GM12892 (cell line): ENCODE results near the gene PRKAA2.

Experiments used
- DNase-seq: peaks from one replicate; pipeline ENCODE4 v3.0.0; 2011; ENCODE audit not compliant: insufficient read length
- FAIRE-seq: peaks from 2 replicates; lab custom pipeline; 2011; peaks lifted over from hg19 to GRCh38; lab: Jason Lieb, UNC
- POLR2A ChIP-seq: IDR thresholded peaks from 2 replicates; pipeline ENCODE4 v1.6.1; 2011; ENCODE audit warnings: low read depth, low read length, control low read depth
- POLR2AphosphoS5 ChIP-seq: IDR thresholded peaks from 2 replicates; pipeline ENCODE4 v1.6.1; 2011; ENCODE audit warnings: low read depth, low read length, control low read depth
- TAF1 ChIP-seq: IDR thresholded peaks from 2 replicates; pipeline ENCODE4 v1.6.1; 2011; ENCODE audit warnings: low read depth, mild to moderate bottlenecking, control low read depth, low read length, borderline replicate concordance

PRKAA2 gene

GRCh38 chr1:56707379-56707778 lies 62.3 kb downstream of the PRKAA2 start:
- DNase-seq (no peak), FAIRE-seq (no peak)
- TF ChIP-seq POLR2AphosphoS5 (no peak), POLR2A (no peak), TAF1 (no peak)

DNA sequence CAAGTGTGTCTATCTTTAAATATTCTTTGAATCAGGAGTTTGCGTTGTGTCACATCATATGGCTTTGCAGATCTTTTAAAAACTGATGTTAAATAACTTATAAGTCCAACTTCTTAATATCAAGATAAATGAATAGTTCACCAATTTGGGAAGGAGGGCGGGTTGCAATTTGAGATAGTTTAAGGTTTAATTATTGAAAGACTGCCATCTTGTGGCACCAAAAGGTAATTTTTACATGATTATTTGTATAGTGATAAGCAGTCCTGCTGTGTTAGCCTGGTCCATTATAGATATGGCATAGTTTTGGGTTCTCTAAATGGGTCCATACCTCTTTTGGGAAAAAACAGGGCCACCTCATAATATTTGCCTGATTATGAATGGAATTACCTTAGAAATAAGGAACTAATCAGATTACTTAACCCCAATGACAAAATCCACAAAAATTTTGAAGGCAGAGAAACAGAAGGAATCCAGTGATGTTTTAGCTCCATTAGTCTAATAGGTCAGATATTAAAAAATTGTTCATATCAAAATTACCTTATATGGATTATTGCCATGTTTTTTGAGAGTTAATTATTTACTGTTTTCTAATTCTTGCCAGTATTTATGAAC lies 64.3 kb downstream of the PRKAA2 start:
- peak; percentile 61 for FAIRE-seq
- no peak for TF ChIP-seq POLR2A
- DNase-seq: no peak

DNA sequence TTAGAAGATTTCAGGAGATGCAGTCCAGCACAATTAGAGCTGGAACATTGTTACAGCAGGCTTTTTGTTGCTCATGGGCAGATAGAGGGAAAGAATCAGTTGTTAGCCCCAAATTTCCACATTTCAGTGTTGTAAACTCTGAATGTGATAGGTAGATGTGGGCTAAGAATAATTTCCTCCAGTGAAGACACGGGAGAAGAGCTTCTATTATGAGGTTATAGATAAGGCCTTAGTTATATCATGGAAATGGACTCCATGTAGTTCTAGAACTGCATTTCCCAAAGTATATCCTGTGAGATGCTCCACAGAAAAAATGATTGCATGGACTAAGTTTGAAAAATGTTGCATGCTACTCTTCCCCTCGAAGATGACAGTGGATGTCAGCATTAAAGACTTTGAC lies 64.9 kb downstream of the PRKAA2 start:
- no peak for FAIRE-seq
- DNase-seq: no peak
- no peak for TF ChIP-seq TAF1
- TF ChIP-seq POLR2AphosphoS5: no peak
- no peak for TF ChIP-seq POLR2A

DNA sequence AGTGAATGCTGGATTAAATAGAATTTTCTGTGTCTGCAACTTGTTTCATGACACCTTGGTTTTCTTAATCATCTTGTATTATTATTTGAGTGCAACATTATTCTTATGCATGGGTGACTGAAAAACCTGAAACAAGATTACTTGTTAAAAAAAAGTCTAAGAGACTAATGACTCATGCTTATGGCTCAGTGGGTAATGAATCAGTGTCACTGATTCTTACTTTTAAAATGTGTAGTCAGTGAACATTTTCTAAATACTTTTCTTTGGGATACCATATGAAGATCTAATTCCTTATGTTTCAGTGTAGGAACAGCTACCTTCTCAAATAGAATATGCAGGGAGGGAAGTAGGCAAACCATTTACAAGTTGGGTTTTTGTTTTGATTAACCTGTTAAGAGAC lies 65.5 kb downstream of the PRKAA2 start:
- no peak for DNase-seq
- TF ChIP-seq POLR2AphosphoS5: no peak
- TF ChIP-seq TAF1: no peak
- no peak for TF ChIP-seq POLR2A
- FAIRE-seq: no peak

GRCh38 chr1:56712150-56712549 lies 67.0 kb downstream of the PRKAA2 start:
- FAIRE-seq (no peak), DNase-seq (no peak)
- TF ChIP-seq POLR2A (no peak), TAF1 (no peak), POLR2AphosphoS5 (no peak)

DNA sequence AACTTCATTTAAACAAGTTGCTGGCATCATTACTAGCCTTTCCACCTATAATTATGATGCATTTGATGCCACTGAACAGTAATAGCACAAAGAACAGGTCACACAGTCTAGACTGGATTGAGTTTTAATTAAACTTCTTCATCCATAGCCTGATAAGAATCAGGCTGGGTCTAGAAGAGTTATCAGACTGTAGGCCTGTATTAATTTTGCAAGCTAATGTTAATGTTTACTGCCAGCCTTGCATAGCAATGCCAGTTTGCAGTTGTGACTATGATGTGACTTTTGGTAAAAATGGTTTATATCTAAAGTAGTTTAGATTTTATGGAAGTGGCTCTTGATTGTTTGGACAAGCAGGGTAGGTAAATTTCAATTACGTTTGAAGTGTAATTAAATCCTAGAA lies 68.0 kb downstream of the PRKAA2 start:
- FAIRE-seq: no peak
- no peak for TF ChIP-seq TAF1
- no peak for TF ChIP-seq POLR2AphosphoS5
- TF ChIP-seq POLR2A: no peak
- no peak for DNase-seq

DNA sequence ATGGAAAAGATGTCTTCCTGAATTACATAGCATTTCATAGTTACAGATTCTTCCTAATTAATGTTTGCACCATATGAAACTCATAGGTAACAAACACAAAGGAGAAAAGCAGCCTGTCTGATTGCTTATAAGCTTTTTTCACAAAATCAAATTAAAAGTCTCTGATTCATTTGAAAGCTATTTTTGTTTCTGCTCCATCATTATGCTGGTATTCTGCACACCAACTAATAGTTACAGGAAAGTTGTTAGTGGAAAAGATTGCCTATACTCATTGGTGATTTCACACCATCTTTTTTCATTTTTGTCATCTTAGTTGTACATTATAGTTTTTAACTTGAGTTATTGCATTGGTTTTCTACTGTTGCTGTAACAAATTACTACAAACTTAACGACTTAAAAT lies 70.0 kb downstream of the PRKAA2 start:
- DNase-seq: no peak
- TF ChIP-seq TAF1 (no peak), POLR2A (no peak), POLR2AphosphoS5 (no peak)
- FAIRE-seq: no peak

DNA sequence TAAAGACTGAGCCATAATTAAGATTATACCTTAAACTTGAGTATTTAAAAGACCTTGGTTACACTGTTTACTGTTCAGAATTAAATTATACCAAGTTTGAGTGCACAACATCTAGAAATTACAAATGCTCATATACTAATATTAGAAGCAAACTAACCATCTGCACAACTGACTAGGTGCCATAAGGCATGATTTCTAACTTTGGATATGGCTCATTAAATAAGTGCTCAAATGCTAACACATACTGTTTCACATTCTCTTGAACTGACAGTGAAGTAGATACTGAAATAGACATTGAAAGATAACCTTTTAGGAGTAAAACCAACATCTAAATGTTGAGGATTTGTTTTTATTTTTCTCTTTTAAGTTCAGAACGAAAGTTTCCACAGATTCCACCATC lies 74.1 kb downstream of the PRKAA2 start:
- TF ChIP-seq POLR2AphosphoS5 (no peak), POLR2A (no peak), TAF1 (no peak)
- DNase-seq: no peak
- no peak for FAIRE-seq

DNA sequence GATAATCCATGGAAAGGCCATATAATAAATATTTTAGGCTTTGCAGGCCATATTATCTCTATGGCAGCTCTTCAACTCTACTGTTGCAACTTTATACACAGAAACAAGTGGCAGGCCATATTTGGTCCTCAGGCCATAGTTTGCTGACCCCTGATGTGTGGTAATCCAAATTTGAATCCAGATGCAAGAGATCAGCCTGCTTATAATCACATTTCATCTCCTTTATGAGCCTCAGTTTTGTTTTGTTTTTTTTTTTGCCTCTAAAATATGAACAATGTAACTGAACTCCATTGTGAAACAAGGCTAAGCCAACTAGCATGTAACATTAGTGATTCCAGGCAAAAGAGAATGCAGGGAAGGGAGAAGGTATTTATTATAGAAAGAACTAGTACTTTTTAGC lies 81.6 kb downstream of the PRKAA2 start:
- TF ChIP-seq POLR2AphosphoS5: no peak
- TF ChIP-seq TAF1: no peak
- no peak for TF ChIP-seq POLR2A
- no peak for DNase-seq
- no peak for FAIRE-seq

DNA sequence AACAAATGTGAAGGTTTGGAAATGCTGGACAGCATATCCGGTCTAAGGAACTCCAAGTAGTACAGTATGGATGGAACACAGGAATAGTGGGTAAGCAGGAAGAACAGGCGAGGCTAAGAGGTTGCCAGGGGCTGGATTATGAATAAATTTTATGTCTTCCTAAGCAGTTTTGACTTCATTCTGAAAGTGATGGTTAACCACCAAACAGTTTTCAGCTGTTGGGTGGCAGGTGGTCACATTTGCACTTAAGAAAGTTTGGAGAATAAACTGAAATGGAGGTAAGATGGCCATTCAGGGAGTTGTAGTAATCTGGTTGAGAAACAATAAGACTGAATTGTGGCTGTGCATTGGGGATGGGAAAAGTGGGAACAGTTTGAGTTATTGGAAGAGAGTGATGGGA lies 83.8 kb downstream of the PRKAA2 start:
- FAIRE-seq: no peak
- TF ChIP-seq TAF1 (no peak), POLR2AphosphoS5 (no peak)
- DNase-seq: no peak

- no peak for FAIRE-seq
- TF ChIP-seq POLR2AphosphoS5: no peak
- no peak for TF ChIP-seq POLR2A
- no peak for TF ChIP-seq TAF1
Measured at GRCh38 chr1:56745231-56745630, 100.1 kb downstream of the PRKAA2 start.

DNA sequence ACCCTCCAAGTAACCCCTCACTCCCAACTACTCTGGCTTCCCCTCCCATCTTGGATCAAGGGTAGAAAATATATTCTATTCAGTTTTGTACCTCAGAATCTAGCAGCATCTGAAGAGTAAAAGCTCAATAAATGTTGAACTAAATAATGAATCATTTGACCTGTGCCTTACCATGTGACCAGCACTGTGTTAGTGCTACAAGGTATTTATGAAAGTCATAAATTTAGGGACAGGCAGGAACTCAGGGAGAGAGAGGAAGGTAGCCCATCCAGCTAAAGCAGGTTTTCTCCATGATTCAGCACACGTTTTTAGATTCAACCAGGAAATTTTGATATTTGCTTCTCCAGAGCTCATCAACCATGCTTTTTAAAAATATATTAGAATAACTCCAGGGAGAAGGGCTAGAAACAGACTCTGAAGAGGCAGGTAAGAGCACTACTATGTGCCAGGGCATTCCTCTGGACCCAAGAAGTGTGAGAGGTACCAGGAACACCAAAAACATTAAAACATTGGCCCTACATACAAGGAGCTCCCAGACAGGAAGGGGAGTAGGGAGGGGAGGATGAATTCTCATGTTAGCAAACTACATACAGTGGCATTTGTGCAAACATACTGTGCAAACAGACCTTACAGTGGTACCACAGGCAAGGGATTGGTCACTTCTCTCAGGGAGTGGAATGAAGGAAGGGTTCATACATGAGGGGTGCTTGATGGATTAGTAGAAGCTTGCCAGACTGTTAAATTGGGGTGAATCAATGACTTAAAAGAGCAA lies 109.8 kb downstream of the PRKAA2 start:
- TF ChIP-seq POLR2A: no peak
- no peak for DNase-seq
- FAIRE-seq: no peak

More at GRCh38 chr1:56745231-56745630, 100.1 kb downstream of the PRKAA2 start:
- DNase-seq: no peak

DNA sequence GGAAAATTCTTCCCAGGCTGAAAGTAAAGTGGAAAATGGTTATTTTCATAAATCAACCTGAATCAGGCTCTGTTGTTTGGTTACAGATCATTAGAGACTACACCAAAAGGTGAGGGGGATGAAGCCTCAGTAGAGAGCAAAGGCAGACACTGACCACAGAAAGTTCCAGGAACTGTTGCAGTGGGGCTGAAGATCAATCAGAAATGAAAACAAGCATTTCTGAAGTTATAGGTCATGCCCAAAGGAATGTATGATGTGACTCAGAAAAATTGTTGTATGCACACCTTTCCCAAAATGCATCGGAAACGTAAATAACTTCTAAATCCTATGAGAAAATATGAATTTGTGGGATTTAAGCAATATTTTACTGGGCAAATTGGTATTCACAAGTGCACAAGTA lies 110.8 kb downstream of the PRKAA2 start:
- FAIRE-seq: no peak
- no peak for TF ChIP-seq TAF1
- no peak for TF ChIP-seq POLR2AphosphoS5
- no peak for TF ChIP-seq POLR2A

DNA sequence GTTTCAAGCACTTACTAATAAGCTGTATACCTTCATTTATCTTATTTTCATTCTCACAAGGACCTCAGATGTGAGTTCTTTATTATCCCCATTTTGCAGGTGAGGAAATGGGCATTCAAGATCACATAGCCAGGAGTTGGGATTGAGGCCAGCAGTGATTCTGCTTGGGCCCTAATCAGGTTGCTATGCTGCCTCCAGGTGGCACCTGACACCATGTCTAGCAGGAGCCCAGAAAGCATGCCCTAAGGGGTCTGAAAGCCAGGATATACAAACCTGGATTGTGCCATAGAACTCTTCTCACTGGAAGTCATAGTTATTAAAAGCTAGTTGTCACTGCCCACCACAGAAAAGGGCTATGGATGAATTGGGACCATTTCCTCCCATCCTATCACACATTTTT lies 113.0 kb downstream of the PRKAA2 start:
- FAIRE-seq (no peak), DNase-seq (no peak)
- TF ChIP-seq POLR2A: no peak
- no peak for TF ChIP-seq TAF1
- no peak for TF ChIP-seq POLR2AphosphoS5

More for the DNA sequence above, 110.8 kb downstream of the PRKAA2 start:
- DNase-seq: no peak
